Left lung (tissue), 10 donors: ENCODE measurements around the gene VENTX. TPM values are rescaled to one million over a fixed set of nuclear protein-coding genes. Genes with fewer than 3 reads are reported as not detected.
A peak's percentile ranks its signal among the peaks of the same experiment; 100 is the strongest.
"Not testable (repeated sequence)": the region's sequence is repeated elsewhere in the genome, so short reads cannot be mapped to it uniquely, and the experiment has no call there.

Experiments used
- ATAC-seq: fragments of 200-7000 bp; cut with Tn5 transposase; one replicate; pipeline ENCODE4 v1.9.1; 2020; ENCODE audit warnings: moderate library complexity
- DNase-seq, 4 donors: peaks; one replicate each; pipeline ENCODE4 v3.0.0-alpha.2; 2013 to 2020
- H3K27ac ChIP-seq, 2 donors: fragments of 200-600 bp; sonication (generic) in 1 of 2; one replicate each; pipeline versions ENCODE4 v1.5.0 to v1.8.0; 2020 to 2021
- H3K27me3 ChIP-seq, 2 donors: fragments of 200-600 bp; sonication (generic) in 1 of 2; one replicate each; pipeline versions ENCODE4 v1.5.0 to v1.8.0; 2020 to 2021
- H3K36me3 ChIP-seq, 2 donors: fragments of 200-600 bp; sonication (generic) in 1 of 2; one replicate each; pipeline versions ENCODE4 v1.5.0 to v1.8.0; 2020 to 2021
- H3K4me1 ChIP-seq, 2 donors: fragments of 200-600 bp; one replicate each; pipeline ENCODE4 v1.8.0; 2021
- H3K4me3 ChIP-seq, 2 donors: fragments of 200-600 bp; sonication (generic) in 1 of 2; one replicate each; pipeline versions ENCODE4 v1.5.0 to v1.8.0; 2020 to 2021; ENCODE audit warnings: mild to moderate bottlenecking in 1 of 2
- H3K9me3 ChIP-seq, 2 donors: fragments of 200-600 bp; sonication (generic) in 1 of 2; one replicate each; pipeline versions ENCODE4 v1.5.0 to v1.8.0; 2020 to 2021
- intact Hi-C, 2 donors: fragments of 100-400 bp; cut with DNase I; formaldehyde crosslinking; loops; one replicate each; pipeline versions ENCODE4 v1.11.2 to v1.14.2; 2022
- polyA plus RNA-seq, 6 donors: library from polyadenylated mRNA; unstranded; fragments of 120-200 nt; gene quantifications; one replicate each; pipeline ENCODE4 v1.2.1, GENCODE V29; 2013; ENCODE audit not compliant: insufficient read length in 6 of 6
- total RNA-seq, 2 donors: library from RNA; stranded (reverse); fragmentation: NEBNext Ultra II Directional; extraction: Animal tissue kit (Norgen Biotek cat#: 25700); gene quantifications; one replicate each; pipeline ENCODE4 v1.2.1, GENCODE V29; 2021
- TF ChIP-seq, protein P1 (sequence below), 2 donors: fragments of 200-600 bp; sonication (generic) in 1 of 2; IDR thresholded peaks; one replicate each; pipeline versions ENCODE4 v1.5.0 to v1.8.0; 2021; ENCODE audit warnings: antibody characterized with exemption in 2 of 2
- donor health status: DM: no; HTN: yes; CAD: no.
- donor health status: DM: no; HTN: no; CAD: no.

The VENTX gene
- total and polyA plus RNA-seq, 8 donors = 0.14 to 4.1 (median 0.25) TPM

DNA sequence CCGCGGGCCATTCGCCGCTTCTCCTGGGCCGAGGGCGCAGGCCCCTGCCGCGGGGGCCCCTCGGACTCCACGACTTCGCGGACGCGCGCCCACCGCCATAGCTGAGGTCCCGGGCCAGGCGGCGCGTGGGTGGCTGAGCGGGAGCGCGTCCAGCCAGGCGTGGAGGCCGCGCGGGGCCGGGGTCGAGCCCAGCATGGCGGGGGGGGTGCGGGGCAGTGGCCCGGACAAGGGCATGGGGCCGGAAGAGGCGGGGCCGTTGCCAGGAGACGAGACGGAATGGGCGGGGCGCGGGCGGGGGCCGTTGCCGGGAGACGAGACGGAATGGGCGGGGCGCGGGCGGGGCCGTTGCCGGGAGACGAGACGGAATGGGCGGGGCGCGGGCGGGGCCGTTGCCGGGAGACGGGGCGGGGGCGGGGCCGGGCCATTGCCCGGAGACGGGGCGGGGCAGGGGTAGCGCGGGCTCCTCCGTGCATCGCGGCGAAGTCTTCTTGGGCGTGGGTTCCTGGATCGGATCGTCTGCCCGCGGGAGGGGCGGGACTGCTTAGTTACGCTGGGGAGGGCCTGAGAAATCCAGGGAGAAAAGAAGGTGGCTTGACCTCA is 24.2 kb downstream of the VENTX start:
- TF ChIP-seq, protein P1, sequence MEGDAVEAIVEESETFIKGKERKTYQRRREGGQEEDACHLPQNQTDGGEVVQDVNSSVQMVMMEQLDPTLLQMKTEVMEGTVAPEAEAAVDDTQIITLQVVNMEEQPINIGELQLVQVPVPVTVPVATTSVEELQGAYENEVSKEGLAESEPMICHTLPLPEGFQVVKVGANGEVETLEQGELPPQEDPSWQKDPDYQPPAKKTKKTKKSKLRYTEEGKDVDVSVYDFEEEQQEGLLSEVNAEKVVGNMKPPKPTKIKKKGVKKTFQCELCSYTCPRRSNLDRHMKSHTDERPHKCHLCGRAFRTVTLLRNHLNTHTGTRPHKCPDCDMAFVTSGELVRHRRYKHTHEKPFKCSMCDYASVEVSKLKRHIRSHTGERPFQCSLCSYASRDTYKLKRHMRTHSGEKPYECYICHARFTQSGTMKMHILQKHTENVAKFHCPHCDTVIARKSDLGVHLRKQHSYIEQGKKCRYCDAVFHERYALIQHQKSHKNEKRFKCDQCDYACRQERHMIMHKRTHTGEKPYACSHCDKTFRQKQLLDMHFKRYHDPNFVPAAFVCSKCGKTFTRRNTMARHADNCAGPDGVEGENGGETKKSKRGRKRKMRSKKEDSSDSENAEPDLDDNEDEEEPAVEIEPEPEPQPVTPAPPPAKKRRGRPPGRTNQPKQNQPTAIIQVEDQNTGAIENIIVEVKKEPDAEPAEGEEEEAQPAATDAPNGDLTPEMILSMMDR (IDR thresholded peaks at IDR 0.05) = no peak
- Histone ChIP-seq H3K9me3 (no peaks in the 10 kb centered on the region), H3K4me3 (peak overlapping the region; percentile 48 to 67), H3K27ac (peak overlapping the region; percentile 83 to 94), H3K4me1 (peaks cover 31 to 70% of the 10 kb centered on the region in 2 donors), H3K36me3 (peaks cover 0 to 17% of the 10 kb centered on the region in 2 donors), H3K27me3 (peaks cover 0 to 5% of the 10 kb centered on the region in 2 donors)
- intact Hi-C loops = no loop called here
- peak; percentile 67 for ATAC-seq
- peak in 3 of 4 donors; percentile 74 to 96 (median 90) for DNase-seq

DNA sequence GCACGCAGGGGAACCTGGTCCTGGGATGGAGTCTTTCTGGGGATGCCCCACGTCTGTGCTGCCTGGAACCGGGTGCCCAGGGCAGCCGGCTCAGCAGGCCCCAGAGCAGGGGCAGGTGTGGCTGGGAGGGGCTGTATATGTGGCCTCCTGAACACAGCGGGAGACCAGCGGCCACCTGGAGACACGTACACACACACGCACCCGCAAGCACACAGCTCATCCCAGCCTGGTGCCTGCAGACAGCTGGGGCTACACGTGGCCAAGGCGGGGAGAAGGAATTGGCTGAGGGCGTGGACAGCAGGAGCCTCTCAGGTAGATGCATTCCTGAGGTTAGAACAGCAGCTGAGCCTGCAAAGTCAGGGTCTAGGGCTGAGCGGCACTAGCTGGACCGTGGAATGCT is 25.0 kb downstream of the VENTX start:
- ATAC-seq = no peak
- H3K27ac ChIP-seq = peak overlapping the region in 1 of 2 donors; percentile 40
- DNase-seq = no peak

DNA sequence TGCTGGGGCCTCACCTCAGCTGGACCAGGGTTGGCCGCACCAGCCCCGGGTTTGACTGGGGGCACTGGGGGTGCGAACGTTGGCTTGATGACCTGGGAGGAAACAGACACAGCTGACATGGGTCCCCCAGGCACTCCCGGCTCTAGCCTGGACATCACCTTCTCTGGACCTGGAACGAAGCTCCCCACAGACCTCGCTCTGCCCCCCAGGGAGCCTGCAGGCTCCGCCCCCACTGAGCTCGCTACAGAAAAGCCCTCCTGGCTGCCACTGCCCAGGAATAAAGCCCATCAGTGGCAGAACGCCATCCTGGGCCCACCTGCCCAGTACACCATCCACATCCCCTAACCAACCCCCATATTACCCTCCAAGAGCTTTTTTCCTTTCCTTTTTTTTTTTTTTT is 26.0 kb downstream of the VENTX start:
- peaks cover 0 to 5% of the 10 kb centered on the region in 2 donors for H3K27me3 ChIP-seq
- DNase-seq (no peak), ATAC-seq (no peak)
- intact Hi-C loops = no loop called here
- H3K4me3 ChIP-seq = no peak overlapping the region
- no peaks in the 10 kb centered on the region for H3K9me3 ChIP-seq
- H3K27ac ChIP-seq = no peak overlapping the region
- H3K4me1 ChIP-seq = peaks cover 16 to 52% of the 10 kb centered on the region in 2 donors
- TF ChIP-seq, protein P1 (IDR thresholded peaks at IDR 0.05) = no peak
- peaks cover 0 to 35% of the 10 kb centered on the region in 2 donors for H3K36me3 ChIP-seq

More for the DNA sequence above, 25.0 kb downstream of the VENTX start:
- peaks cover 0 to 25% of the 10 kb centered on the region in 2 donors for H3K36me3 ChIP-seq
- intact Hi-C loops = no loop called here
- TF ChIP-seq, protein P1 (IDR thresholded peaks at IDR 0.05) = no peak
- peaks cover 0 to 5% of the 10 kb centered on the region in 2 donors for H3K27me3 ChIP-seq
- no peak overlapping the region for H3K4me3 ChIP-seq
- H3K9me3 ChIP-seq = no peaks in the 10 kb centered on the region
- H3K4me1 ChIP-seq = peaks cover 26 to 62% of the 10 kb centered on the region in 2 donors

DNA sequence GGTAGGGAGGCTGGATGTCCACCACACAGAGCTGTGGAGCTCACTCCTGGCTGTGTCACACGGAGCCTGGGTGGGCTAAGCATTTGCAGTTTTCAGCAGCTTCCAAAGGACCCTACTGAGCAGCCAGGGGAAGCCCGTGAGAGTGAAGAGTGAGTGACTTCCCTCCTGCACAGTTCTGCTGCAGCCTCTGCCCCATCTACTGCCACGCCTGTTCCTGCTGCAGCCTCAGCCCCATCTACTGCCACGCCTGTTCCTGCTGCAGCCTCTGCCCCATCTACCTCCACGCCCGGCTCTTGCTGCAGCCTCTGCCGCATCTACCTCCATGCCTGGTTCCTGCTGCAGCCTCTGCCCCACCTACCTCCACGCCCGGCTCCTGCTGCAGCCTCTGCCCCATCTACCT is 26.8 kb downstream of the VENTX start:
- DNase-seq (peak in 1 of 4 donors; percentile 61), ATAC-seq (no peak)
- no peak overlapping the region for H3K4me3 ChIP-seq
- peaks cover 0 to 5% of the 10 kb centered on the region in 2 donors for H3K27me3 ChIP-seq
- intact Hi-C loops = no loop called here
- TF ChIP-seq, protein P1 (IDR thresholded peaks at IDR 0.05) = no peak
- peaks cover 0 to 43% of the 10 kb centered on the region in 2 donors for H3K36me3 ChIP-seq
- no peaks in the 10 kb centered on the region for H3K9me3 ChIP-seq
- H3K27ac ChIP-seq = peak overlapping the region in 1 of 2 donors; percentile 28
- peaks cover 10 to 44% of the 10 kb centered on the region in 2 donors for H3K4me1 ChIP-seq

DNA sequence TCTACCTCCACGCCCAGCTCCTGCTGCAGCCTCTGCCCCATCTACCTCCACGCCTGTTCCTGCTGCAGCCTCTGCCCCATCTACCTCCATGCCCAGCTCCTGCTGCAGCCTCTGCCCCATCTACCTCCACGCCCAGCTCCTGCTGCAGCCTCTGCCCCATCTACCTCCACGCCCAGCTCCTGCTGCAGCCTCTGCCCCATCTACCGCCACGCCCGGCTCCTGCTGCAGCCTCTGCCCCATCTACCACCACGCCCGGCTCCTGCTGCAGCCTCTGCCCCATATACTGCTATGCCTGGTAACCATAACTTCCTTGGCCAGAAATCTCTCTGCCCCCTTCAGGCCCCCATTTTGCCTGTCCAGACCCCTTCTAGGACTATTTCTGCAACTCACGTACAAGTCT is 27.4 kb downstream of the VENTX start:
- H3K9me3 ChIP-seq, H3K27ac ChIP-seq, H3K27me3 ChIP-seq, DNase-seq, ATAC-seq, intact Hi-C loops, H3K4me3 ChIP-seq: not testable (repeated sequence)
- H3K4me1 ChIP-seq = peaks cover 6 to 38% of the 10 kb centered on the region in 2 donors
- peaks cover 0 to 49% of the 10 kb centered on the region in 2 donors for H3K36me3 ChIP-seq
